ENCODE measurements around the gene CEP95.
"Not testable (repeated sequence)": the region's sequence is repeated elsewhere in the genome, so short reads cannot be mapped to it uniquely, and the experiment has no call there.

The CEP95 gene

GRCh38 chr17:64527914-64528313, 21.1 kb downstream of the CEP95 start:
- no peak for DNase-seq

DNA sequence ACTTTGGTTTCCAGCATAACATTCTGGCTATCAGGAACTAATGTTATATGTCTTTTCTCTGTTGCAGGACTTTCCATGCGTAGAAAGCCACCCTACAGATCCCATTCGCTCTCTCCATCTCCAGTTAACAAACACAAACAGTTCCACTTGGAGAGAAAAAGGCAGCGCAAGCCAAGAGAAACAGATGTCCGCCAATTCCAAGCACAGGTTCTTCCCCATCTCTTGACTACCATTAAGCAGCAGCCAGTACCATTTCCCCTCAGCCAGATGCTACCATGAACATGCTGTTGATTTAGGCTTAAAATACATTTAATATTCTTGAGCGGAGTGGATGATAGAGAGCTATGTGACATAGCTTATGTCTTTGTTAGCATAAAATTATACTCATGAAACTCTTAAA, 22.4 kb downstream of the CEP95 start:
- no peak for DNase-seq

DNA sequence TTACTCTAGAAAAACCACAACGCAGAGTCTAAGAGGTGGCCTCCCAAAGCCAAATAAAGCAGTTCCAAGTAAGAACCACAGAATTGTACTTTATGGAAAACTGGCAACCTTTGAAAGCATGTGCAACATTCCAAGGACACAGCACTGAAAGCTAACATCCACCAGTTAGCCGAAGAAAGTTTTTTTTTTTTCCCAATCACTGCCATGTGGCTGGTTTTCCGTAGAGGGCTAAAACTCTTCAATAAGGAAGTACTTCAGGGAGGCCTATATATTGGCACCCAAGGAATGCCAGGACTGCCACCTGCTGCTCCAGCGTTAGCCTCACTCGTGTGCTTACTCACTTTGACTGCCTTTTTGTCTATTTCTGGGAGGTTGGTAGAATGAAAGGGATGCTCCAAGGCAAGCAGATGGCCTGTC, 25.2 kb downstream of the CEP95 start:
- DNase-seq, result no peak

GRCh38 chr17:64532409-64532808, 25.6 kb downstream of the CEP95 start:
- DNase-seq, result no peak

DNA sequence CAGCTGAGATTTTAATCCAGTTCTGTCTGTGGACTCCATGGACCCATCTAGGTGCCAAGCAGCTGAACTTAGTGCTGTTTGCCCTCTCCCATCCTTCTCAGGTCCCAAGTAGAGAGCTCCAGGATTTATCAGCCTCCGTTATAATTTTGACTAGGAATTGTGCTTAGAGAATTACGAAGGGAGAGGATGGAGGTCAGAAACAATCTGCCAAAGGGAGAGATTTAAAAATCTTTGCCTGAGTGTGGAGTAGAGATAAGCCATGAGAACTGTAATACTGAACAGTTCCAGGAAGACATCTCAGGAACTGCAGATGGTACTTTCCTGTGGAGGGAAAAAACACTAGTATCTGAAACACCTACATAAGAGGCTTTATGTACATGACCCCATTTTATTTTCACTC, 27.0 kb downstream of the CEP95 start:
- no peak for DNase-seq

DNA sequence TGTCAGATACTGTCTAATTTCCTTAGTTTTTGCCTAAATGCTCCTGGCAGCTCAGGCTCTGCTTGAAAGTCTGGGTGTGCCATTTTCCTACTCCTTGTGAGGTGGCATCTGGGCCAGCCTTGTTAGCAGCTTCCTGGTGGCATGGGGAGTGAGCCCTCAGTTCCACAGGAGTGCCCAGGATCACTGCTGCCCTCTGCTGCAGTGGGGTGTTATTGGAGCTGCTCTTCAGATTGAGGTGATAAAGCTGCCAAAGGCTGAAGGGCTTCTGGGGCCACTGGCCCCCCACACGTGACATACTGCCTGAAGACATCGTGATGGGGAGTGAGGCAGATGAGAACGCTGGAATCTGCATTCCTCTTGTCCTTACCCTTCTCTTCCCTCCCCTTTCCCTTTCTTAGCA, 27.4 kb downstream of the CEP95 start:
- DNase-seq, result no peak

DNA sequence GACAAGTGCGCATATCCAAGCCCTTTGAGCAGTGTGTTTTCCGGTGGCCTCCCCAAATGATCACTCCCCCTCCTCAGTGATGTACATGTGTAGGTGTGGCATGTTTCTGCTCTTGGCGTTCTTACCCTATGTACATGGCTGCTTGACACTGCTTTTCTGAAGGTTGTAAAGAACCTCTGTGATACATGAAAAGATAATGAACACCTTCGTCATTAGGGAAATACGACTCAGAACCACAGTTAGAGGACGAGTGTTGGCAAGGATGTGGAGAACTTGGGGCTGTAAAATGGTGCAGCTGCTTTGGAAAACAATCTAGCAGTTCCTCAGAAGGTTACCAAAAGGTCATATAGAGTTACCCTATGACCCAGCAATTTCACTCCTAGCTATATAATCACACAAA, 28.6 kb downstream of the CEP95 start:
- DNase-seq, result no peak

GRCh38 chr17:64536913-64537312, 30.1 kb downstream of the CEP95 start:
- no peak for DNase-seq

DNA sequence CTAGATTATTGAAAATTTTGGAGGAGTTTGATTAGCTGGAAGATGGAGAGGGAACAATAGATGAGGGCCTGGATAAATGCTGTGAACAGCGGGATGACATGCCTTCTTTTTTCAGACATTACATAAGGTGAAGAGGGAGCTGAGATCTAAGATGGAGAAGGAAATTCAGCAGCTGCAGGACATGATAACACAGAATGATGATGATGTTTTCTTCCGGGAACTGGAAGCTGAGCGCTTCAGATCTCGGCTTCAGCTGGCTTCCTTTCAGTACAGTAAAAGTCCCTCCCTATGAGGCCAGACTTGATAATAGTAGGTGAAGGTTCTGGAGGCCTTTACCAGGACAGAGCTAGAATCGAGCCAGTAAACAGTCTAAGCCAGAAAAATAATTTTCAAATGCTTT, 30.7 kb downstream of the CEP95 start:
- DNase-seq, result no peak

GRCh38 chr17:64538508-64539130, 31.8 kb downstream of the CEP95 start:
- no peak for DNase-seq

GRCh38 chr17:64540118-64540776, 33.5 kb downstream of the CEP95 start:
- DNase-seq, result no peak

DNA sequence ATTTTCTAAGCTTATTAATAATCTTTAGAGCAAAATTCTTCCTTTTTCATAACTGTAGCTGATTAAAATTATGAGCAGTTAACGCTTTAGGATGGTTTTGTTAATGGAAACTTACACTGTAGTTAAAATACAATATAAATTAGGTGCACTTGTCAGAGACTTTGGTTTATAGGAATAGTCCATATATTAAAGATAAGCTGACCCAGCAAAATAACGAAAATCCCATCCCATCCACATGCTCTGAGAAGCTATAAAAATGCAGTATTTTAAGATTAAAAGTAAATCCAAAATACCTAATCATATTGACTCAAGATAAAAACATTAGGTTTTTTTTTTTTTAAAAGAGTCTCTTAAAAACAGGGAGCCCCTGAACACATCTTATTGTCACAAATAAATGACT, 38.0 kb downstream of the CEP95 start:
- no peak for DNase-seq

DNA sequence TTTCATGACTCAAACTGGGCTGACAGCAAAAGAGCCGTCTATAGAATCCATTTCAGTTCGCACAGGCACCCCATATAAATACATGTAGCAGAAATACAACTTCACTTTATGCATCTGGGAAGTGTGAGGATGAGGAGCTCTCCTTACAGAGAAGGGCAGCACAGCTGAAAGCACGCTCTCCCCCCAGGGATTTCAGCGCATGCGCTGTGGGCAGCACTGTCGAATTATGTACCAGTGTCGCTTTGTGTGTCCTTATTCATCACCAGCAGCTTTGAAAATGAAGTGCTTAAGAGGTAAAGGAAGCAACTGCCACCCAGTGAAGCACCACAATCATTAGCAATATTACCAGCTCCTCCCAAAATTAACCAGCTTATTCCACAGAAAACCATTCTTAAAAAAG, 39.9 kb downstream of the CEP95 start:
- DNase-seq, result no peak

DNA sequence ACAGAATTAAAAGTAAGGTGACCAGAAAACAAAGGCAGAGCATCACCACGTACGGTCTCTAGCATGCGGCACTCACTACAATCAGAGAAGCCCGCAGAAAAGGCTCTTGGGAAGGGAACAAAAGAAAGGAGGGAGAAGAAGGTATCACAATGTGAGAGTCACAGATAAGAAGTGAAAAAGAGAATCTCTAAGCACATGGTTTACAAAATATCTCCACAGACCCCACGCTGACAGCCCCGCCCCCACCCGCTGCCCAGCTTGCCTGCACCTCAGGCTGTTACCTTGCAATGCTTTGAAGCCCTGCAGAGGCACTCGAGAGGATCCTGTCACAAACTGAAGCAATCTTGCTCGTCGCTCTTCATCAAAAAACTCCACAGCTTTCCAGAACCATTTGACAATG, 40.5 kb downstream of the CEP95 start:
- DNase-seq, result no peak

DNA sequence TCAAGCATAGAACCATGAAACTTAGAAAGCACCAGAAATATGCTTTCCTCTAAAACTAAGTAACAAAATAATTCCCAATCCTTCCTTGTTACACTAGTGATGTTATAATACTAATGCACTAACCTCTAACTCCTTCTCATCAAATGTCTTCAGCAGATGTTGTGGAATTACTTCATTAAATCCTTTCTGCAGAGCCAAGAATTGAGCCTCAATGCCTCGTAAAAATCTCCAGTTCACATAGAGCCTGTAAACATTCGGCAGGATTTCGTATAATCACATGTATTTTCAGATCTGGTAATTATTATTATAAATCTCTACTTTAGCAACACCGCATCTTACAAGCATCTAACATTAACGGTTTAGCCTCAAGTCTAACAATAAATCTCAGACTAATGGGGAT, 44.7 kb downstream of the CEP95 start:
- no peak for DNase-seq

DNA sequence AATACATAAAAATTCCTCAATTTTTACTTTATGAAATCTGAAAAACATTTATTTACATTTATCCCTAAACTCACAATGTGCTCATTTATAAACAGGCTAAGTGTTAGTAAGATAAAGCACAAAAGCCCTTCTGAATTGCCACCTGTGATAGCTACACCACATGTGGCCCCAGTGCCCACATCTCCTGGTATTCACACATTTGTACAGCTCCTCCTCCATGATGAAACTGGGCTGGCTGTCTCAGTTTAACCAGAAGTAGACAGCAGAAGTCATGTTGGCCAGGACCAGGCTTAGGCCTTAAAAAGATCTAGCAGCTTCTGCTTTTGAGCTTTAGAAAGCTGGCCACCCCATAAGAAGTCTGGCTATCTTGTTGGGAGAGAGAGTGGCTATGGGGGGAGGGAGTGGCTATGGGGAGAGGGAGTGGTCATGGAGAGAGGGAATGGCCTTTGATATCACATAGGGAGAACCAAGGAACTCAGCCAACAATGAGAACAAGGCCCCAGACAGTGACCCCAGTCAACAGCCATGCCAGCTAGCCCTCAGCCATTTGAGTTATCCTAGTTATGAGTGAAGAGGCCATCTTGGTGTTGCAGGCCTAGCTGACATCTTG, 47.4 kb downstream of the CEP95 start:
- DNase-seq, result no peak

- no peak for DNase-seq
Measured at GRCh38 chr17:64555281-64555680, 48.5 kb downstream of the CEP95 start.

GRCh38 chr17:64564098-64564497, 57.3 kb downstream of the CEP95 start:
- DNase-seq, result no peak

GRCh38 chr17:64565563-64565962, 58.8 kb downstream of the CEP95 start:
- no peak for DNase-seq

DNA sequence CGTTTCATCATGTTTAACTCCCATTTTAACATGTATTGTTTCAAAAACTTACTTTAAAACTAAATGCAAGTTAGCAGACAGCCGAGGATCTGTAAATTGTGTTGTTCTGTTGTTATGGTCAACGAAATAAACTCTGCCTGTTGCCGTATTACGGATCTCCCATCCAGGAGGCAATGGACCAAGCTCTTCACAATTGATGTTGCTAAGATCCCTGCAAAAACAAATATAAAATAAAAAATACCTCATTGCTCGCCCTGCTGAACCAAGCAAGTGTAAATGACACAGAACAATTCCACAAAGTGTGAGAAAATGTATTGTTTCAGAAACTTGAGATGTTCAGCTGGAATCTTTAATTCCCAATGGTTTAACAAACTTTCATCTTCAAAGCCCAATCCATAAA, 65.0 kb downstream of the CEP95 start:
- DNase-seq, result no peak

DNA sequence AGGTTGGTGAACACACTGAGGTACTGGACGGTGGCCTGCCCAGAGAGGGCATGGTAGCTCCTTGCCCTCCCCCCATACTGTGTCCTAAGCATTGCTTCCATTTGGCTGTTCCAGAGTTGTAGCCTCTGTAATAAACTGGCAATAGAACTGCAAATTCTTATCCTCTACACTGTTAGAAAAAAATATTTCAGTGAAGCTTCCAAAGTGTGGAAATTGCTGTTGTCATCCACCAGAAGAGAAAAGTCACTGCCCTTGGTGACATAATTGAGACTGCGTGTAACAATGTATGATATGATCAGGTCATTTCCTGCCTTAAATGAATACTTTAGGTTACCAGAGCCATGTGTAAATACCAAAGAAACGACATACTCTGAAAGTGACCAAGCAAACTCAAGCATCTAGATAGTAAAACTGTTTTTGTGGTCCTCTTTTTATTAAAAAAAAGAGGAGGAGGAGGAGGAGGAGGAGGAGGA, 65.9 kb downstream of the CEP95 start:
- no peak for DNase-seq

GRCh38 chr17:64573214-64573613, 66.4 kb downstream of the CEP95 start:
- no peak for DNase-seq

DNA sequence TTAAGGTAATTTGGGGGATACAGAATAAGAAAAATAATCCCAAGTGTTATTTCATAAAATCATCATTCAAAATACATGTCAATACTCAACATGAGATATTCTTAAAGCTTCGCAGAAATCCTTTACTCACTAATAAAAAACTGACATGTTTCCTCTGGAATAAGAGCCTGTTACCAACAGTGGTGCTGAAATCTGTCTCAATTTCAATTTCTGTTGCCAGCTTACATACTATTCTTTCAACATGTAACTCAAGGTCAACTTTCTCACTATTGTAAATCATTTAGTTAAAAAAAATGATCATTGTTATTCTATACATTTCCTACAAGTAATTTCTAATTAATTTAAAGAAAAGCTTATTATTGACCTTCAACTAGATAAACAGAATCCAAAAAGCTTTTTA, 67.9 kb downstream of the CEP95 start:
- no peak for DNase-seq

GRCh38 chr17:64575431-64575830, 68.7 kb downstream of the CEP95 start:
- DNase-seq, result no peak

DNA sequence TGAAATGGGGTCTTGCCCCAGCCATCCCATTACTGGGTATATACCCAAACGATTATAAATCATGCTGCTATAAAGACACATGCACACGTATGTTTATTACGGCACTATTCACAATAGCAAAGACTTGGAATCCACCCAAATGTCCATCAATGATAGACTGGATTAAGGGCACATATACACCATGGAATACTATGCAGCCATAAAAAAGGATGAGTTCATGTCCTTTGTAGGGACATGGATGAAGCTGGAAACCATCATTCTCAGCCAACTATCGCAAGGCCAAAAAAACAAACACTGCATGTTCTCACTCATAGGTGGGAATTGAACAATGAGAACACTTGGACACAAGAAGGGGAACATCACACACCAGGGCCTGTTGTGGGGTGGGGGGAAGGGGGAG, 70.2 kb downstream of the CEP95 start:
- not testable (repeated sequence) for DNase-seq

Measured in NCI-H510A (cell line).